ENCODE data around the gene CA5A. TPM values are rescaled to one million over a fixed set of nuclear protein-coding genes. Genes with fewer than 3 reads are reported as not detected.
A peak's percentile ranks its signal among the peaks of the same experiment; 100 is the strongest.
"Not testable (repeated sequence)": the region's sequence is repeated elsewhere in the genome, so short reads cannot be mapped to it uniquely, and the experiment has no call there.

The CA5A gene
- total and polyA plus RNA-seq, 9 donors, result 0.02 to 0.05 TPM; not detected in 7

DNA sequence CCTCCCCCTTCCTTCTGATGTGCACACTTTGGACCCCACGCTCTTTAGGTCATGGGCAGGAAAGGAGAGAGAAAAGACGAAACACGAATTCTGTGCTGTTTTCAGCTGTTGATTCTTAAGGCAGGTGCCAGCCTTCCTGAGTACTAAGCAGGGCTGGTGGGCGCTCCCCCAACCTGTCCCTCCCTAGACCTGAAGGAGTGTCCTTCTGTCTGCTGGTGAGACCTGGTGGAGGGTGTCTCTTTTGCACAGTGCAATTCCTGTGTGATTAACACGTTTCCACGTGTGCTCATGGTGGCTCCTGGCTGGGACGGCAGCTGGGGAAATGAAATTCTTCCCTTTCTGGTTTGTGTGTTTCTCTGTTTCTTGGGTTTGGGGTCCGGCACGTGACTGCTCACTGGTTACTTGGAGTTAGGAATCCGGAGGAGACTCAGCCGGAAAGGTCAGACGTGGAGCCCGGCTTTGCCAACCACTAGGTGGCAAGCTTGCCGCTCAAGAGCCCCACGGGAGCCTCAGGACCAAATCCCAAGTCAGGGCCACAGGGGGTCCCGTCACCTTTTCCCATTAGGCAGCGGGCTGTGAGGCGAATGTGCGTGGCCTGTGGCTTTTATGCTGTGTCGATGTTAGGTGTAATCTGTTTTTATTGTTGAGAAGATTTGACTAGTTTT lies 46.9 kb upstream of the CA5A start:
- not testable (repeated sequence) for DNase-seq; H3K9me3 ChIP-seq; H3K4me3 ChIP-seq; H3K27ac ChIP-seq; H3K27me3 ChIP-seq; H3K36me3 ChIP-seq; H3K4me1 ChIP-seq (ENCODE audit: insufficient read depth)
- intact Hi-C loops (cut with DNase I), result loop anchor here in 1 of 4 donors (5.0 kb wide), 1 partner anchor 399 kb away; the partner anchor contains the start of gene ZNF469
- TF ChIP-seq, protein P1, sequence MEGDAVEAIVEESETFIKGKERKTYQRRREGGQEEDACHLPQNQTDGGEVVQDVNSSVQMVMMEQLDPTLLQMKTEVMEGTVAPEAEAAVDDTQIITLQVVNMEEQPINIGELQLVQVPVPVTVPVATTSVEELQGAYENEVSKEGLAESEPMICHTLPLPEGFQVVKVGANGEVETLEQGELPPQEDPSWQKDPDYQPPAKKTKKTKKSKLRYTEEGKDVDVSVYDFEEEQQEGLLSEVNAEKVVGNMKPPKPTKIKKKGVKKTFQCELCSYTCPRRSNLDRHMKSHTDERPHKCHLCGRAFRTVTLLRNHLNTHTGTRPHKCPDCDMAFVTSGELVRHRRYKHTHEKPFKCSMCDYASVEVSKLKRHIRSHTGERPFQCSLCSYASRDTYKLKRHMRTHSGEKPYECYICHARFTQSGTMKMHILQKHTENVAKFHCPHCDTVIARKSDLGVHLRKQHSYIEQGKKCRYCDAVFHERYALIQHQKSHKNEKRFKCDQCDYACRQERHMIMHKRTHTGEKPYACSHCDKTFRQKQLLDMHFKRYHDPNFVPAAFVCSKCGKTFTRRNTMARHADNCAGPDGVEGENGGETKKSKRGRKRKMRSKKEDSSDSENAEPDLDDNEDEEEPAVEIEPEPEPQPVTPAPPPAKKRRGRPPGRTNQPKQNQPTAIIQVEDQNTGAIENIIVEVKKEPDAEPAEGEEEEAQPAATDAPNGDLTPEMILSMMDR (IDR thresholded peaks at IDR 0.05), result peak in 2 of 3 donors; percentile 23 to 33
- WGBS, 3 donors, result 32 to 43% (median 41%) methylated on average over 18 to 20 of the region's 20 CpGs

DNA sequence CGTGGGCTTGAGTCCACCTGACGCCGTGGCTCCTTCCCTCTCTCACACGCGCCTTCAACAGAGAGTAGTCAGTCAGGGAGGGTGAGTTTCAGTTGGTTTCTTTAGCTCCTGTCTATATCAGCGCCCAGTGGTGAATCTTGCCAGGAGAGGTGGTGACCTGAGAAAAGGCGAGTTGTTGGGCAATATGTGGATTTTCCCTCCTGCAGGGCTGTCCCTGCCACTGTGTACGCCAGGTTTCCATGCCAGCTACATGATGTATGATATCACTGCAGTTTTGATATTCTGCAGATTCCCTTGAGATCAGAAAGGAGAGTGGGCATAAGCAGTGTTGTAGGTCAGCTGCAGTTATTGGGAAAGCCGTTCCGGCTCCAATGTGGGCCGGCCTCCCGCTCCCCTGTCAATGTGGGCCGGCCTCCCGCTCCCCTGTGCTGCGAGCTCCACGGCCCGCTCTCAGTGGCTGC lies 46.3 kb upstream of the CA5A start:
- Histone ChIP-seq H3K4me1 (ENCODE audit: insufficient read depth) (no peaks in the 10 kb centered on the region), H3K27ac (no peak overlapping the region), H3K4me3 (no peak overlapping the region), H3K36me3 (no peaks in the 10 kb centered on the region), H3K9me3 (no peaks in the 10 kb centered on the region), H3K27me3 (no peaks in the 10 kb centered on the region)
- no peak for TF ChIP-seq POLR2A (IDR thresholded peaks at IDR 0.05)
- TF ChIP-seq EP300 (IDR thresholded peaks at IDR 0.05), result no peak
- TF ChIP-seq, protein P1 (IDR thresholded peaks at IDR 0.05), result no peak
- no peak for DNase-seq
- intact Hi-C loops (cut with DNase I), result loop anchor here in 1 of 4 donors (5.0 kb wide), 1 partner anchor 400 kb away; the partner anchor contains the start of gene ZNF469
- 76 to 89% (median 89%) methylated on average over 17 of the region's 17 CpGs for WGBS, 3 donors

DNA sequence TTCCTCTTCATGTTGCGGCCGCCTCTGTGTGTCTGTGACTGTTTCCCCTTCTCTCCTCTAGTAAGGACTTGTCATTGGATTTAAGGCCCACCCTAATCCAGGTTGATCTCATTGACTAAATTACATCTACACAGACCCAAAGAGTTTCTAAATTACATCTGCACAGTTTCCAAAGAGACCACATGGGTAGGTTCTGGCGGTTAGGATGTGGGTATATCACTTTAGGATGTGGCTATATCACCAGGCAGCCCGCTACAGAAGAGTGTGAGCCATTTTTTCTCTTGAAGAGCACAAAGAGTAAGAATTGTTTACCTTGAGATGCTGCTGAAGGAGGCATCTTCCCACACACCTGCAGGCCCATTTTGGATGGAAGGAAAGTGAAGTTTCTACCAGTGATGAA lies 45.0 kb upstream of the CA5A start:
- intact Hi-C loops (cut with DNase I), result loop anchor here in 1 of 4 donors (5.0 kb wide), 1 partner anchor 401 kb away; the partner anchor contains the start of gene ZNF469
- H3K9me3 ChIP-seq; H3K4me1 ChIP-seq (ENCODE audit: insufficient read depth); H3K27ac ChIP-seq; H3K4me3 ChIP-seq; H3K36me3 ChIP-seq; H3K27me3 ChIP-seq; DNase-seq: not testable (repeated sequence)
- 88 to 98% (median 94%) methylated on average over 4 of the region's 4 CpGs for WGBS, 3 donors

DNA sequence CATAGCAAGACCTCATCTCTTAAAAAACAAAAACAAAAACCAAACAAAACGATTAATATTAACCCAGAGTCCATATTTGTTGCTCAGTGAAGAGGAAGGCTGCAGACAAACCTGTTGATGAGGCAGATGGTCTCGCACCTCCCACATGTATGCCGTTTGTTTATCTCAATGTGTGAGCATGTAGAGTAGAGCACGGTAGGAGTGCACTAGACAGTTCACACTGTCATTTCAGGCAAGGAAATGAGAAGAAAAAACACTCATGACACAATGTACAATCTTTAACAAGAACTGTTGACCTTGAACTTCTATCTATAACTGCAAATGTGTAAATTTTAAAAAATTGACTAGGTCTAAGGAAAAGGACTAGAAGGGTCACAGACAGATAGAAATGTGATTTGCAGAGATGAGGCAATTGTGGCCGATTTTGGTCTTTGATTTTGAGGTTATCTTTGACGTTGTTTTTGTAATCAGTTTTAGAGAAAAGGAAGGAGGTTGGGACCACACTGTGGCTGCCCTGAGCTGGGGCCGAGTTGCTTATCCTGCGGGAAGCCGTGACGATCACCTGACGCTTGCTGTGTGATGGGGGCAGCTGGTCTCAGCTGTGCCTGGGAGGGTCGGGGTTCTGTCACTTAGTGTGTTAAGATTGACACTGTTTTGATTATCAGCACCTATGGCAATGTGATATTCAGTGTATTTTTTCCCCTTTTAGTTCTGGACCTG lies 43.7 kb upstream of the CA5A start:
- not testable (repeated sequence) for H3K4me1 ChIP-seq (ENCODE audit: insufficient read depth); H3K36me3 ChIP-seq; H3K27ac ChIP-seq; H3K4me3 ChIP-seq; H3K27me3 ChIP-seq; H3K9me3 ChIP-seq
- intact Hi-C loops (cut with DNase I), result loop anchor here in 2 of 4 donors (5.0 kb wide), 2 partner anchors 402 to 1062 kb away; partner anchors contain the start of gene ZNF469 (in 1 of the 2)
- 55 to 69% (median 57%) methylated on average over 12 of the region's 12 CpGs for WGBS, 3 donors
- peak in 1 of 5 donors; percentile 3 for DNase-seq

DNA sequence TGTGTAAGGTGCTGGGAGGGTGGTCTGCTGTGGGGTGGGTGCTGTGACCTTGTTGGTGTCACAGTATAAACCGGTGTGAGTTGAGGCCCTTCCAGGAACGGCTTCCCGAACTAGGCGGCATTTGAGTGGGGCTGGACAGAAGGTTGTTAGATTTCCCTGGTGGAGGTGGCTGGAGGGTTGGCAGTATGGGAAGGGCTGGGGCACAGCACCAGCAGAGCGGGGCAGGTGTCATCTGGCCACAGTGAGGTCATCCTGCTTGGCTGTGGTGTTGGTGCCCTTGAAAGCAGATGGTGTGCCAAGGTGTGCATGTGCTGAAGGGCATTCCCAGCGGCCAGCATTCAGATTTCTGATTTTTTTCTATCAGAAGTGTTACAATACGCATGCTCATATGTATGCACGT lies 43.0 kb upstream of the CA5A start:
- H3K9me3 ChIP-seq, result no peaks in the 10 kb centered on the region
- DNase-seq, result peak in 1 of 5 donors; percentile 15
- H3K4me3 ChIP-seq, result no peak overlapping the region
- 81 to 91% (median 89%) methylated on average over 7 to 8 of the region's 8 CpGs for WGBS, 3 donors
- no peaks in the 10 kb centered on the region for H3K27me3 ChIP-seq
- no peak for TF ChIP-seq EP300 (IDR thresholded peaks at IDR 0.05)
- TF ChIP-seq POLR2A (IDR thresholded peaks at IDR 0.05), result no peak
- TF ChIP-seq, protein P1 (IDR thresholded peaks at IDR 0.05), result no peak
- no peaks in the 10 kb centered on the region for H3K36me3 ChIP-seq
- intact Hi-C loops (cut with DNase I), result loop anchor here in 1 of 4 donors (5.0 kb wide), 1 partner anchor 1063 kb away; no protein-coding TSS in a partner anchor
- no peaks in the 10 kb centered on the region for H3K4me1 ChIP-seq (ENCODE audit: insufficient read depth)
- no peak overlapping the region for H3K27ac ChIP-seq
